GM10266 (cell line): ENCODE measurements around the gene KCNJ5.

Source experiments
- DNase-seq: peaks from one replicate; pipeline ENCODE4 v3.0.0; 2012; ENCODE audit errors: extremely low spot score
- TF ChIP-seq, protein P1 (sequence below): IDR thresholded peaks from 2 replicates; pipeline ENCODE4 v1.5.1; 2012; ENCODE audit warnings: mild to moderate bottlenecking, low read depth; ENCODE audit not compliant: control insufficient read depth, insufficient read depth; ENCODE audit errors: missing control alignments

The KCNJ5 gene

DNA sequence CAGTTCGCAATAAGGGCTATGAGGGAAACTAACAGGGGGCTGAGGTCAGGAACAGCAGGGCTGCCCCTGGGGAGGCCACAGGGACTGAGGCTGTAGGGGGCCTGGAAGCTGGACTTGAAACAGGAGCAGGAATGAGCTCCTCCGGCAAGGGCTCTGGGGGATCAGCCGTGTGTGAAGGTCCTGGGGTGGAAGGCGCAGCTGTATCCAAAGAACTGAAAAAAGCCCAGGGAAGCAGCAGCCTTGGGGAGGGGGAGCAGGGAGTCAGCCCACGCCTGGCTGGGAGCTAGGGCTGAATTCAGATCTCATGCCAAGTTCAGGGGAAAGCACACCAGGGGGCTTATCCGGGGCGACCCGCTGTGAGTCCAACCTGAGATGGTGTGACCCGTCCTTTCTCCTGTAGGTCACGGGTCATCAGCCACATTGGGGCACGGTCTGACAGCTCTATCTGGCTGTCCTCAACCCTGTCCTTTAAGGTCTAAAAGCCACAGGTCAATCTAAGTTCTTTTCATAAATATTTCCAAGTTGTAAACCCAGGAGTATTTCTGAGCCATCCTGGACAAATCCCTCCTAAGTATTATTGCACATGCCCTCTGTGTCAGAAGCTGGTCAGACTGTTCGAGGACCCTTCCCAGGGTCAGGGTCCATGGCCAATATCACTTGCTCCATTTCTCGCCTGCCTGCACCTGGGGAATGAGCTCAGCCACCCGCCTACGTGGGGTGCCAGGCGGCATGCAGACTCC lies 33.5 kb downstream of the KCNJ5 start:
- no peak for DNase-seq
- TF ChIP-seq, protein P1, sequence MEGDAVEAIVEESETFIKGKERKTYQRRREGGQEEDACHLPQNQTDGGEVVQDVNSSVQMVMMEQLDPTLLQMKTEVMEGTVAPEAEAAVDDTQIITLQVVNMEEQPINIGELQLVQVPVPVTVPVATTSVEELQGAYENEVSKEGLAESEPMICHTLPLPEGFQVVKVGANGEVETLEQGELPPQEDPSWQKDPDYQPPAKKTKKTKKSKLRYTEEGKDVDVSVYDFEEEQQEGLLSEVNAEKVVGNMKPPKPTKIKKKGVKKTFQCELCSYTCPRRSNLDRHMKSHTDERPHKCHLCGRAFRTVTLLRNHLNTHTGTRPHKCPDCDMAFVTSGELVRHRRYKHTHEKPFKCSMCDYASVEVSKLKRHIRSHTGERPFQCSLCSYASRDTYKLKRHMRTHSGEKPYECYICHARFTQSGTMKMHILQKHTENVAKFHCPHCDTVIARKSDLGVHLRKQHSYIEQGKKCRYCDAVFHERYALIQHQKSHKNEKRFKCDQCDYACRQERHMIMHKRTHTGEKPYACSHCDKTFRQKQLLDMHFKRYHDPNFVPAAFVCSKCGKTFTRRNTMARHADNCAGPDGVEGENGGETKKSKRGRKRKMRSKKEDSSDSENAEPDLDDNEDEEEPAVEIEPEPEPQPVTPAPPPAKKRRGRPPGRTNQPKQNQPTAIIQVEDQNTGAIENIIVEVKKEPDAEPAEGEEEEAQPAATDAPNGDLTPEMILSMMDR, result no peak

DNA sequence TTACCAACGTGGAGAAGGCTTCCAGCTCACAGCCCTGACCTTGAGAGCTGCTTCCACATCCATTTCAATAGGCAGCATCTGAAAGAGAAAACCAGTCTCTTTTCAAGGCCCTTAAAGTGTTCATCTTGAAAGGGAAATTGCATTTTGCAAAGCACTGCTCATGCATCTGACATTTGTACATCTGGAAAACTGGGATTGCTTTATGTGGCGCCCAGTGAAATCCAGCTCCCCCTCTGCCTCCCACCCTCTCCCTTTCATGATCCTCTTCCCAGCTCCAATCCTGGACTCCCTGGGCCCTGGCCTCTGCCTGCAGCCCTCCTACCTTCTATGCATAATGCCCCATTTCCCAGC lies 34.1 kb downstream of the KCNJ5 start:
- no peak for DNase-seq
- TF ChIP-seq, protein P1, result no peak

DNA sequence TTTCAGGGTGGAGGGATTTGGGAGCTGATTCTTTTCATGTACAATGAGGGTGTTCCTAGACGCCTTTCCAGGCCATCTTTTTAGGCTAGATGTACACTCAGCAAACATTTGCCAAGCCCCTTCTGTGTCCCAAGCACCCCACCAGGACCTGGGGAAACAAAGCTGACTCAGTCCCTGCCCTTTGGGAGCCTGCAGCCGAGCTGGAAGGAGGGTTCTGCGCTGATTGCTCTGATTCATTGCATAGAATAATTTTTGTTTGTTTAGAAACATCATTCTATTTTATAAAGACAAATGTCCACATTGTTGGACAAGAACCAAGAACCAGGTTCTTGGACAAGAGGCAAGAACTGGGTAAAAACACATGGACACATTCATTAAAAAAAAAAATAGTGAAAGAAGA lies 34.8 kb downstream of the KCNJ5 start:
- no peak for DNase-seq
- TF ChIP-seq, protein P1, result no peak

DNA sequence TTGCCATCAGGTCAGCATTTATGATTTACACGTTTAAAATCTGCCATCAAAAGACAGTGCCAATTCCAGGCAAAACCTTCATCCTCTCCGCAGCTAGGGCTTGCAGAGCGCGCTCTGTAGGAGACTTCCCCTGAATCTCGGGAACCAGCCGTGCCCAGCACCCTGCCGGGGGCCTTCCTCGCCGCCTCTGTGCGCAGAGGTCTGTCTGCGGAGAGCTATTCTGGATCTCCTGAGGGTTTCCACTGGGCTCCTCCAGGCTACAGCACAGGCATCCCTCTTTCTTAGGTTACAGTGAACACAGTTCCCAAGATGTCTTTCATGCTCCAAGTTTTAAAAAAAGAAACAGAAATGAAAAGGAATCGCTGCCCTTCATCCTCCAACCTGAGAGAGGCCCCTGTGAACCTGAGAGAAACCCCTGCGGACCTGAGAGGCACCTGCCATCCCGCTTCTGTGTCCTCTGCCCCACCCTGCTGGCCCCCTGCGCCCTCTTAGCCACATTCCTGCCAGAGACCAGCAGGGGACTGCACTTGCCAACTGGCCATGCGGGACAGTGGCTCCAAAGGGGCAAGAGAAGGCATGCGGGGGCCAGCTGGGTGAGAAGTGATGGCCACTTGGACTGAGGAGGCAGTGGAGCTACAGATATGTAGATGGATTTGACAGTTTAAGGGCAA lies 35.4 kb downstream of the KCNJ5 start:
- TF ChIP-seq, protein P1, result no peak
- DNase-seq, result no peak

DNA sequence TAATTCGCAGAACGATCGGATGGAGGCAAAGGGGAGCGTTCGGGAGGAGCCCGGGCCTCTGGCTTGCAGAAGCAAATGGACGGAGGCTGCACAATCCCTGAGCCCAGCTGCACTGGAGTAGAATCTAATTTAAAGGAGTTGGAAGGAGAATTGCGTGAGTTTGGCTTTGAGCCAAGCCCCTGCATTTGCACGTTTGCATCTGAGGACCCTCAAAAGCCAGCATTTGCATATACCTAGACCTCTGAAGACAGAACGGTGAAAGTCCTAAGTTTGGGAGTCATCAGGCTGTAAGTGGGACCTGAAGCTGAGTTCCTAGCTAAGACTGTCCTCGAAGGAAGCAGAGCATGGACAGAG lies 35.9 kb downstream of the KCNJ5 start:
- DNase-seq, result no peak
- TF ChIP-seq, protein P1, result no peak

DNA sequence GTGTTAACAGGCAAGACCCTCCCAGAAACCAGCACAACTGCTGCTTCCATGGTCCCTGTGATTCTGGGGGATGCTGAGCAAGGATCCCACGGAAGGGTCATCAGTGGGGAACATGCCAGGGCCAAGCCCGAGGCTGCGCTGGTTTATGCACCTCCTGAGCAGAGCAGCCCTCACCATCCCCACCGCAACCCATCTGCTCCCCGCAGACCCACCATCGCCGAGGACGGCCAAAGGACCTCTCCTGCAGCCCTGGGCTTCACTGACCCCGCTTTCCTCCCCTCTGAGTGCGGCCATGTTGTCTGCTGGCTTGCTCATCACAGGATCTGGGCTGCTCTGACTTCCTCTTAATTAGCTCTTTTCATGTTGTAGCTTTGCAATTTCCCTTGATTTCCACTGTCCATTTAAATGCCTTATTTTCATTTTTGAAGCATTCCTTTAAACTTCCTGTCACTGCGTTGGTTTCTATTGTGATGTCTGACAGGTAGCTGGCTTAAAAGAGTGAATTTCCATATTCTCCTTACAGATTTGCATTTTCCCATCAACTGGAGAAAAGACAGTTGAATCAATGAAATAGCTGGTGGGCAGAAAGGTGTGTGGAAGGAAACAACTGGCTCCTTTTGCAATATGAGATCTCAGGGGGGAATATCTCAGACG lies 36.7 kb downstream of the KCNJ5 start:
- DNase-seq, result no peak
- TF ChIP-seq, protein P1, result no peak

DNA sequence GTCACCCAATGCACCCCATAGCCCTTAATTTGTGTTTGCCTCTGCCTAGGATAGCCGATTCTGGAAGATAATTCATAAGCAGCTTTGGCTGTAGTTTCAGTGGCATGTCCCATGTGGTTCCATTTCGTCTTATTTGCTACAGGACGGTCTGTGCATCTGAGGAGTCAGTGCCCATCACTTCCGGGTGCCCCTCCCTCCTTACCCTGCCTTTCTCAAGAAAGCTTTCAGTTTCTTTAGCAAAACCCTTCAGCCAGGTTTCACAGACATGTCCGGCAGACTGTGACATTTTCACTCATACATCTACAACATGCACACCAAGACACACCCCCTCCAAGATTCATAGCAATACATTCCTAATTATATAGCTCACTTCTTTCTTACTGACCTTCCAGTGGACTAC lies 37.2 kb downstream of the KCNJ5 start:
- TF ChIP-seq, protein P1, result no peak
- DNase-seq, result peak; percentile 59
